H54 (cell line): ENCODE data around the gene PLCB1.

Experiments used
- DNase-seq: peaks from one replicate; pipeline ENCODE4 v3.0.0; 2011; ENCODE audit warnings: low spot score, mixed read lengths; ENCODE audit not compliant: insufficient read length
- FAIRE-seq: peaks from 3 replicates; lab custom pipeline; 2011; peaks lifted over from hg19 to GRCh38; lab: Jason Lieb, UNC
- POLR2A ChIP-seq: IDR thresholded peaks from 2 replicates; pipeline ENCODE4 v1.6.1; 2011; ENCODE audit warnings: low read depth, mild to moderate bottlenecking, low read length

PLCB1 gene

GRCh38 chr20:8700756-8701155, 568.7 kb downstream of the PLCB1 start:
- FAIRE-seq (no peak), DNase-seq (no peak)
- no peak for TF ChIP-seq POLR2A

- no peak for DNase-seq
- no peak for TF ChIP-seq POLR2A
- FAIRE-seq, result no peak
Observed at GRCh38 chr20:8706961-8707700, 575.1 kb downstream of the PLCB1 start.

GRCh38 chr20:8709627-8710026, 577.6 kb downstream of the PLCB1 start:
- no peak for FAIRE-seq
- no peak for DNase-seq
- TF ChIP-seq POLR2A, result no peak

- TF ChIP-seq POLR2A, result no peak
- FAIRE-seq (no peak), DNase-seq (no peak)
Observed at GRCh38 chr20:8711501-8711900, 579.4 kb downstream of the PLCB1 start.

GRCh38 chr20:8714206-8714605, 582.1 kb downstream of the PLCB1 start:
- DNase-seq, result no peak
- no peak for TF ChIP-seq POLR2A
- no peak for FAIRE-seq

GRCh38 chr20:8718279-8718678, 586.2 kb downstream of the PLCB1 start:
- DNase-seq (no peak), FAIRE-seq (no peak)
- no peak for TF ChIP-seq POLR2A

GRCh38 chr20:8720089-8720488, 588.0 kb downstream of the PLCB1 start:
- FAIRE-seq (no peak), DNase-seq (no peak)
- no peak for TF ChIP-seq POLR2A

- FAIRE-seq, result peak; percentile 72
- no peak for TF ChIP-seq POLR2A
Observed at GRCh38 chr20:8721098-8721497, 589.0 kb downstream of the PLCB1 start.

GRCh38 chr20:8722277-8722928, 590.3 kb downstream of the PLCB1 start:
- peak; percentile 12 for DNase-seq

More at GRCh38 chr20:8721098-8721497, 589.0 kb downstream of the PLCB1 start:
- DNase-seq, result no peak

GRCh38 chr20:8723296-8723695, 591.2 kb downstream of the PLCB1 start:
- TF ChIP-seq POLR2A, result no peak
- no peak for FAIRE-seq
- DNase-seq, result no peak

More at GRCh38 chr20:8722277-8722928, 590.3 kb downstream of the PLCB1 start:
- no peak for TF ChIP-seq POLR2A
- FAIRE-seq, result peak; percentile 95

- TF ChIP-seq POLR2A, result no peak
- DNase-seq (no peak), FAIRE-seq (no peak)
Observed at GRCh38 chr20:8724884-8725283, 592.8 kb downstream of the PLCB1 start.

- TF ChIP-seq POLR2A, result no peak
- DNase-seq, result no peak
- FAIRE-seq, result no peak
Observed at GRCh38 chr20:8726460-8726859, 594.4 kb downstream of the PLCB1 start.

GRCh38 chr20:8735014-8735413, 602.9 kb downstream of the PLCB1 start:
- DNase-seq (no peak), FAIRE-seq (no peak)
- TF ChIP-seq POLR2A, result no peak

- TF ChIP-seq POLR2A, result no peak
- no peak for DNase-seq
- no peak for FAIRE-seq
Observed at GRCh38 chr20:8735674-8736073, 603.6 kb downstream of the PLCB1 start.

GRCh38 chr20:8740265-8740664, 608.2 kb downstream of the PLCB1 start:
- TF ChIP-seq POLR2A, result no peak
- no peak for DNase-seq
- no peak for FAIRE-seq
